ENCODE measurements around the gene PPP1R12B. TPM values are rescaled to one million over a fixed set of nuclear protein-coding genes. Genes with fewer than 3 reads are reported as not detected.

The PPP1R12B gene
- total RNA-seq, 1 donor: 26.8 TPM

- H3K4me3 ChIP-seq (ENCODE audit: low read depth, low read length): no peak overlapping the region
- TF ChIP-seq CTCF (IDR thresholded peaks at IDR 0.05; ENCODE audit: insufficient read depth, low read length): no peak
- DNase-seq (ENCODE audit: low read depth): no peak
Observed at GRCh38 chr1:202568826-202569225, 220.3 kb downstream of the PPP1R12B start.

- DNase-seq (ENCODE audit: low read depth): no peak
- no peak overlapping the region for H3K4me3 ChIP-seq (ENCODE audit: low read depth, low read length)
- peak; percentile 2 for TF ChIP-seq CTCF (IDR thresholded peaks at IDR 0.05; ENCODE audit: insufficient read depth, low read length)
Observed at GRCh38 chr1:202569393-202570322, 221.2 kb downstream of the PPP1R12B start.

- TF ChIP-seq CTCF (IDR thresholded peaks at IDR 0.05; ENCODE audit: insufficient read depth, low read length): peak; percentile 89
Observed at GRCh38 chr1:202571719-202572339, 223.3 kb downstream of the PPP1R12B start.

GRCh38 chr1:202572867-202573266 is 224.4 kb downstream of the PPP1R12B start:
- no peak for TF ChIP-seq CTCF (IDR thresholded peaks at IDR 0.05; ENCODE audit: insufficient read depth, low read length)
- no peak overlapping the region for H3K4me3 ChIP-seq (ENCODE audit: low read depth, low read length)
- DNase-seq (ENCODE audit: low read depth): peak; percentile 79

More at GRCh38 chr1:202571719-202572339, 223.3 kb downstream of the PPP1R12B start:
- peak; percentile 68 for DNase-seq (ENCODE audit: low read depth)
- H3K4me3 ChIP-seq (ENCODE audit: low read depth, low read length): no peak overlapping the region

GRCh38 chr1:202575918-202576653 is 227.6 kb downstream of the PPP1R12B start:
- DNase-seq (ENCODE audit: low read depth): peak; percentile 57
- TF ChIP-seq CTCF (IDR thresholded peaks at IDR 0.05; ENCODE audit: insufficient read depth, low read length): no peak

GRCh38 chr1:202576816-202577215 is 228.3 kb downstream of the PPP1R12B start:
- peak; percentile 93 for DNase-seq (ENCODE audit: low read depth)
- H3K4me3 ChIP-seq (ENCODE audit: low read depth, low read length): no peak overlapping the region
- no peak for TF ChIP-seq CTCF (IDR thresholded peaks at IDR 0.05; ENCODE audit: insufficient read depth, low read length)

More at GRCh38 chr1:202575918-202576653, 227.6 kb downstream of the PPP1R12B start:
- H3K4me3 ChIP-seq (ENCODE audit: low read depth, low read length): no peak overlapping the region

Data from fibroblast of the aortic adventitia (primary cell).